GM21529 (cell line): ENCODE data around the gene LMBRD1.
"Not testable (repeated sequence)": the region's sequence is repeated elsewhere in the genome, so short reads cannot be mapped to it uniquely, and the experiment has no call there.

Experiments used
- ATAC-seq: cut with Tn5 transposase; IDR thresholded peaks from one replicate; pipeline ENCODE4 v1.9.1; 2021; ENCODE audit not compliant: unreplicated experiment

Gene LMBRD1

DNA sequence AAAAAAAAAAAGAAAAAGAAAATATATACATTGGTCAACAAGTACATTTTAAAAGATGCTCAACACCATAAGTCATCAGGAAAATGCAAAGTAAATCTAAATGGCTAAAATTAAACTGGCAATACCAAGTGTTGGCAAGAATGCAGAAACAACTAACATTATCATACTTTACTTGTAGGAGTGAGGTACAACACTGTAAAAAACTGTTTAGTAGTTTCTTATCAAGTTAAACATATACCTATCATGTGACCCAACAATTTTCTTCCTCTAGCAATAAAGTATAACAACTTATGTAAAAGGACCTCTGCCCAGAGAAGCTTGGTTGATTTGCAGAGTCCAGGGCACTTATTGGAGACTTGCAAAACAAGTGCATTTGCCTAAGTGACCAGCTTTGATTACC lies 40.4 kb downstream of the LMBRD1 start:
- no peak for ATAC-seq

DNA sequence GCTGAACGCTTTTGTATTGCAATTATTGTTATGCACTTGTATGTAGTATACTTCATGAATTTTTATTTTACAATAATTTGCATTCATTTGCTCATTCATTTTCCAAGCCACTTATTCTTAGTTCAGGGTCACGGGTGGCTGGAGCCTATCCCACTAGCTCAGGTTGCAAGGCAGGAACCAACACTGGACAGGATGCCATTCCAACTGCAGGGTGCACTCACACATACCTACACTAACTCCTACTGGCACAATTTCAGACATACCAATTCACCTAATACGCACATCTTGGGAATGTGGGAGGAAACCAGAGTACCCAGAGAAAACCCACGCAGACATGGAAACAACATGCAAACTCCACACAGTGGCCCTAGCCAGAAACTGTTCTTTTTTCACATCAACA lies 61.8 kb downstream of the LMBRD1 start:
- ATAC-seq = no peak

DNA sequence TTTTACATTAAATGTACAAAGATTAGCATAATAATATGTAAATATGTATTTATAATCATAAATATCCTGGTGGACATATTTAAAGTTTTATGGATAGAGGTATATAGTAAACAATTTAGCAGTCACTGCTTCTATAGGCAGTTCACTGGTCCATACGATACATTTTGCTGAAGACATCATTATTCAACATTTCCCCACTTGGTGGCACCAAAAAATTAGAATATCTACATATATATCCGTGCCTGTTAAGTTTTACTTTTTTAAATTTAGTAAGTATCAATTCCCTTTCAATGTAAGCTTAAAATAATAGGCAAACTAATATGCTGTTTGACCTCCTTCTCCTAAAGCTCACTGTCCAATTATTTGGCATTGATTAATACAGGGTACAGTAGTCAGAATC lies 64.2 kb downstream of the LMBRD1 start:
- peak; percentile 80 for ATAC-seq

DNA sequence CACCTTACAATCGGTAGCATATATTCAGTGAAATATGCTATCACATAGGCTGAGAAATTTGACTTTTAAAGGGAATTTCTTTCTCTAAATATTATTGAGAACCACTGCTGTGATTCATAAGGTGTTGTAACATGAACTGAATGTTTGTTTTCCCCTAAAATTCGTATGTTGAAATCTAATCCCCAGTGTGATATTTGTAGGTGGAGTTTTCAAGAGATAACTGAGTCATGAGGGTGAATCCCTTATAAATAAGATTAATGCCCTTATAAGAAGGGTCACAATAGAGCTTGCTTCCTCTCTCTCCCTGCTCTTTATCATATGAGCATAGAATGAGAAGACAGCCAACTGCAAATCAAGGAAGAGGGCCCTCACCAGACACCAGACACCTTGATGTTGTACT lies 64.8 kb downstream of the LMBRD1 start:
- ATAC-seq = no peak

DNA sequence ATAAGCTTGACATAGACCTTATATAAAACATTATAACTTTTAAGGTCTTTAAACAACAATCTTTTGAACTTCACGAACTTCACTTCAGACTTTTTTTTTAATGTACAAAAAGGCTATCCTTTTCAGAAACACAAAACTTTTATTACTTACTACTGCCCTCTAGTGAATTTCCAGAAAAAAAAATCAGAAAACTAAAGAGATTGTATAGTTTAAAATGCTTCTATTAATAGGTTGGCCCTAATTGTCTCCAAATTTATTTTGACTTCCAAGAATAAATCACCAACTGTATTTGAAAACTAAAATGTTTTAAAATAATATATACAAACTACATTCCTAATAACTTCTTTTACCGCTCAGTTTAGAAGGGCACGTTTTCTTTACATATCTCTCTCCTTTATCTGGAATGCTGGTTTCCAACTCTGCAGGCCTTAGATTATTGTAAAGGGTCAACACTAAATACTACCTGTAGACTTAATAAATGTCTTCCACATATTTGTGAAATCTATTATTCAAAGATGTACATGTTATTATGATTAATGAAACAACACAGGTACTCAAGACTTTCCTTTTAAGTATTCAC lies 66.8 kb downstream of the LMBRD1 start:
- ATAC-seq = no peak

DNA sequence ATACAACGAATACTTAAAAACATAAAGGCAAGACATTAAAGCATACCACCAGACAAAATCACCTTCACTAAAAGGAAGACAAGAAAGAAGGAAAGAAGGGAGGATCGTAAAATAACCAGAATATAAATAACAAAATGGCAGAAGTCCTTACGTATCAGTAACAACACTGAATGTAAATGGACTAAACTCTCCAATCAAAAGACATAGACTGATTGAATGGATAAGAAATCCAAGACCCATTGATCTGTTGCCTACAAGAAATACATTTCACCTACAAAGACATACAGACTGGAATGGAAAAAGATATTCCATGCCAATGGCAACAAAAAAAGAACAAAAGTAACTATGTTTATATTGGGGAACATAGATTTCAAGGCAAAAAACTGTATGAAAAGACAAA lies 74.1 kb downstream of the LMBRD1 start:
- no peak for ATAC-seq

DNA sequence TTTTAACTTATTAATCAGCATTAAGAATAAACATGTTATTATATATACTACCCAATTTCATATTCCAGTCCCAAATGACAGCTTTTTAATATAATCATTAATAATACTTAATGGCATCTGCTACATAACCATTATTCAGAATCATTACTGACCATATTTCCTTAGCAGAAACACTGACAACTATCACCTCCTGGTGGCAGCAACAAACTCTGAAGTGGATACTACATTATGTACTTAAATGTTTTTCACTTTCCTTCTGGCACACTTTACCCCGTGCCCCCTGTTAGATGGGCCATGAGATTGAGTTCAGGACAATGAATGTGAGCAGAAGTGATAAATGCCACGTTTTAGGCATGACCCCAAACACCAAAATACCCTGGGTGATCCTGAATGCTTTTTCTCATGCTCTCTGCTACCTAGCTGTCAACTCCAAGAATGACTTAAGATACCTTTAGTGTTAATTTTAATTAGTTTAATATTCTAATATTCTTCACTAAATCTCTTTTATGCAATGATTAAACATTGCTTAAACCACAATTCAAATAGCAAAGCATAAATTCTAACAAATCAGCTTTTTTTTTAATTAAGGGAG lies 77.1 kb downstream of the LMBRD1 start:
- peak; percentile 82 for ATAC-seq

DNA sequence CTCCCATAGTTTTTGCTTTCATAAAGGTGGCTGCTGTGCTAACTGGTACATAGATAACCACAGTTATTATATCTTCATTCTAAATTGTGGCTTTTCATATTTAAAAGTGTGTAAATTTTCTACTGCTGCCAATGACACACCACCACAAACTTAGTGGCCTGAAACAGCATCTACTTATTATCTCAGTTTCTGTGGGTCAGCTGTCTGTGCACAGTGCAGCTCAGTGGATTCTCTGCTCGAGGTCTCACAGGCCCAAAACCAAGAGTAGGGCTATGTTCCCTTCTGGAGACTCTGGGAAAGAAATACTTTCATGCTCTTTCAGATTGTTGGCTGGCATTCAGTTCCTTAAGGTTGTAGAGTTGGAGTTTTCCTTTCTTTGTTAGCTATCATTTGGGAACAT lies 90.1 kb downstream of the LMBRD1 start:
- ATAC-seq = no peak

DNA sequence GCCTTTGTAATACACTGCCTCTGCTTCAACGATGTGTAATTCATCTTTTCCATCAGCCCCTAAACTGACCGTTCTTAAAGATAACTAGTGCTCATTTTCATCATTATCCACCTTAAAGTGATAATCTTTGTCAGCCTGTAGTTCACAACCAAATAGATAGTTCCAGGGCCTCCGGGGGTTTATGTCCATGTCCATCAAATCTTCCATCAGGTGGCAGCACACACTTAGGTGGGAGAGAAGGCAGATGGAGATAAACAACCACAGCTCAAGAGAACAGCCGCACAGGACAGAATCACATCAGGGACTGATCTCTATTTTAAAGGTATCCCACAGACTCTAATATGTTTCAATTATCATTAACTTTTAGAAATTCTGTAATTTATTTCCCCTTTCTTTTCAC lies 90.9 kb downstream of the LMBRD1 start:
- ATAC-seq = no peak

DNA sequence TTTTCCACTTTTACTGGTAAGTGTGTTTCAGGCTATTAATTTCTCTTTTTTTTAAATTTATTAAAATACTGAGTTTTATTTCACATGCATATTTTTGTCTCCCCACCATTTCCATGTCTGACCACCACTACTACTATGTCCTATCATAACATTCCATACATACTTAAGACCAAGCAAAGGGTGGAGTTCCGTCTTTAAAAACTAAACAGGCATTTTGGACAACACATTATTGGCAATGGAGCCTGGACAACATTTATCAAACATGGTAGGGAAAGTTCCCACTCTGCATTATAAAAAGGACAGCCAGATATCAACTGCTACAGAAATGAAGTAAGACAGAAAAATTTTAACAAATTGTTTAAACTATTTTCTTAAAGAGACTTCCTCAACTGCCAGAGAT lies 91.9 kb downstream of the LMBRD1 start:
- no peak for ATAC-seq

DNA sequence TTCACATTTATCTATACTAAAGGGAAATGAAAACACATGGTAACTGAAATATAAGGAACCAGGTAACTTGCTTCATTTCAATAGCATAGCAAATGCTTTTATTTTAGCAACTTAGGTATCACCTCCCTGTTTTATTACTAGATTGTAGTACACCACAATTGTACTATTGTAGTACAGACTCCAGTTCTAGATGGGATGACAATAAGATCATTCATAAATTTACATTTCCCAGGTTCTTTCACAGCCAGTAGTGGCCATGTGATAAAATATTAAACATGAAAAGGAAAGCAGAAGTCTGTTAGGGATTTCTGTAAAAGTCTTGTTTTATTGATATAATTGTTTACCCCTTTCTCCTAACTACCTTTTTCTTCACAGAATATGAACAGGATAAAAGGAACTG lies 97.2 kb downstream of the LMBRD1 start:
- no peak for ATAC-seq

DNA sequence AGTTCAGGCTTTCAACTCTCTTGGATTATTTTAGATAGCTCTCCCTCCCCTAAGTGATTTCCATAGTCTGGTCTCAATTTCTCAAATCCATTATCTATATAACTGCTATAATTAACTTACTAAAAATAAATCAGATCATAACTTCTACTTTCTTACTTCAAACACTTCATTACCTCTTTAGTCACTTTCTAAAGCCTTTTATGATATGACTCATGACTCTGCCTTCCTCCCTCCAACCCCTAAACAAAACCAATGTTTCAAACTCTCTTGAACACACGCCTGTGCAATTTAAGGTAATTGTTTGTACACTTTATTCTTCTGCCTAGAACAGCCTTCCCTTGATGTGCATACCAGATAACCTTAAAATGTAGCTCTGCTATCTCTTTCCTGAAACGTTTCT lies 100.5 kb downstream of the LMBRD1 start:
- ATAC-seq = peak; percentile 72

DNA sequence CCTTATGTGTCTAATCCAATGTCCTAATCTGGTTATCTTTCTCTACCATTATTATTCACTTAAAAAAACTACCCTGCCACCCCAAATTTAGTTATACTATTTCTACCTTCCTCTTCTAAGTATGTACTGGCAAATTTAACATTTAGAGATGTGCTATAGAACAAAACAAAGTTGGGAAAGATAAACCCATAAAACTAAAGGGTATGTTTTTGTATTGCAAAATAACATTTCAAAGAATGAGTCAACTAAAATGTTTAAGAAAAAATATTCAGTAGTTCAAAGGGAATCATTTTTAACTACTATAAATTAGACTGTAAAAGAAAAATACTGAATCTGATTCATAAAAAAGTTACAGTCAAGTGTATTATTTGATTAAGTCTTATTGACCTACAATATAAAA lies 103.0 kb downstream of the LMBRD1 start:
- no peak for ATAC-seq

DNA sequence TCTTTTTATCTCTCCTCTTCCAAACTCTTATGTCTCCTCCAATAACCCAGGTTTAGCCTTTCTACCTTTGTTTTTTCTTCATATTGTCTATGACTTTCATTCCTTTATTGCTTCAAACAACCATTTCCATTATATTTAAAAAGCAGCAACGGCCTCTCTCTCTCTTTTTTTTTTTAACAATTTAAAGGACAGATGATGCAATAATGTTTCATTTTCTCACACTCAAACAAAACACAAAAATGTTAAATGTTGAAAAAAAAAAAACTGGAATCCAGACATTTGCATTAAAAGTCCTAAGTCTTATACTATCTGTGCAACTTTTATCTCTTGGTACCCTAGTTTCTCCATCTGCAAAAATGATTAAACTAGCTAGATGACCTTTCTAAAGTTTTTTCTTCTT lies 105.8 kb downstream of the LMBRD1 start:
- ATAC-seq = no peak

DNA sequence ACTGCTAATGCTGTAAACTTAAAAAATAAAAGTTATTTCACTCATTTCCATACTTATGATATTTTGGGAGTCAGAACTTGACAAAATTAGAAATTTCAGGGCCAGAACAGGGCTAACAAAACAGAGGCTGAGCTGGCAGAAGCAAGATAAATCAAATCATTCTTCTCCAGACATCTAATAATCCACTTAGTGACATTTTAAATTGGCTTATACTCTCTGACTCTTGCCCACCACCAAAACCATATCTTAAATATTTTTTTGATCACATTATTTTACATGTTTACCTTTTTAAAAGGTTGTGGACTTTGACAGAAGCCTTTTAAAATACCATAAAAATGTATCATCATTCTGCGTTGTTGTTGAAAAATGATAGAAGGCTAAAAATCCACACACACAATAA lies 116.5 kb downstream of the LMBRD1 start:
- ATAC-seq = no peak

DNA sequence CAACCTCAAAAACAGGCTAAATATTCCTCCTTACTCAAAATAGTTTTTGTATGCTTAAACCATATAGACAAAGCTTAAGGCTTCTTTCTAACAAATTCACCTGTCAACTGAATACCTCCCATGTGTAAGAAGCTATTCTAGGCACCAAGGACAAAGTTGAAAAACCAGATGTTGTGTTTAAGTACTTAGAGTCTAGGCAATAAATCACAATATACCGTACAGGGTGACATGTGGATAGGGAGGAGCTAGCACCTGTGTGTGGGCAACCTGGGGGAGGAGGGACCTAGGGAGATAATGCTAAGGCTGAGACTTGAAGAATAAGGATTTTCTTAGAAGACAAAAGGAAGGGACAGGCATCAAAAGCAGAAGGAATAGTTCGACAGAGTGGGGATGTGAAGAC lies 123.5 kb downstream of the LMBRD1 start:
- no peak for ATAC-seq

DNA sequence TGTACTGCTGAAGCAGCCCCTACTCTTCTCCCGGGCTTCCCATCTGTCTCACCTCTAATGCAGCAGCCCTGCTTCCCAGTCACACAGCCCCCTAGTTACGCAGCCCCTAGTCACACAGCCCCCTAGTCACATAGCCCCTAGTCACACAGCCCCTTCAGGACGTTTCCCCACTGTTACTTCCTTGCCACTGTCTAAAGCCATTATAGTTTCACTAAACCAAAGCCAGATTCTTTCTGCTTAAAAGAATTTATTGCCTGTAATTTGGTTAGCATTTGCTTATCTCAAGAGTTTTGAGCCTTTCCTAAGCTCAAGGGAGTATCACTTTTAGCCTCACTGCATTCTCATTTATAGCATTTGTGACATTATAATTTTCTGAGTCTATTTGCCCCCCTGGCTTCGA lies 127.9 kb downstream of the LMBRD1 start:
- no peak for ATAC-seq

DNA sequence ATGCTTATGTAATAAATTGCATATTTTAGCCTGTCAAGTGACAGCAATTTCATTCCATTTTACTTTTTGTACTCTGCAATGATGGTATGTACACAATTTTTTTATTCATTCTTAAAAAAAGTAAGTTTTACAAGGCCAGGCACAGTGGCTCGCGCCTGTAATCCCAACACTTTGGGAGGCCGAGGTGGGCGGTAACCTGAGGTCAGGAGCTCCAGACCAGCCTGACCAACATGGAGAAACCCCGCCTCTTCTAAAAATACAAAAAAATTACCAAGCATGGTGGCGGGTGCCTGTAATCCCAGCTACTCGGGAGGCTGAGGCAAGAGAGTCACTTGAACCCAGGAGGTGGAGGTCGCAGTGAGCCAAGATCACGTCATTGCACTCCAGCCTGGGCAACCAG lies 130.0 kb downstream of the LMBRD1 start:
- not testable (repeated sequence) for ATAC-seq

DNA sequence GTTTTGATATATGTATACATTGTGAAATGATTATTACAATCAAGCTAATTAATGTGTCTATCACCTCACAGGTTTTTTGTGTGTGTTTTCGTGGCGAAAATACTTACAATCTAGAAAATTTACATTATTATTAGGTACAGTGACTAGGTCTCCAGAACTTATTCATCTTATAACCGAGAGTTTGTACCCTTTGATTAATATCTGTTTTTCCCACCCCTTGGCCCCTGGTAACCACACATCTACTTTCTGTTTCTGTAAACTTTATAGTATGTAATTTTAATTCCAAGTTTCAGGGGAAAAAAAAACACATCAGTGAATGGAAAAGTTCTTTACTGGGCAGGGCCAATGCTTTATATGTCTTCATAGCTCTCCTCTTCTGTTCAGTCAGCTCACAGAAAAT lies 131.4 kb downstream of the LMBRD1 start:
- ATAC-seq = no peak

DNA sequence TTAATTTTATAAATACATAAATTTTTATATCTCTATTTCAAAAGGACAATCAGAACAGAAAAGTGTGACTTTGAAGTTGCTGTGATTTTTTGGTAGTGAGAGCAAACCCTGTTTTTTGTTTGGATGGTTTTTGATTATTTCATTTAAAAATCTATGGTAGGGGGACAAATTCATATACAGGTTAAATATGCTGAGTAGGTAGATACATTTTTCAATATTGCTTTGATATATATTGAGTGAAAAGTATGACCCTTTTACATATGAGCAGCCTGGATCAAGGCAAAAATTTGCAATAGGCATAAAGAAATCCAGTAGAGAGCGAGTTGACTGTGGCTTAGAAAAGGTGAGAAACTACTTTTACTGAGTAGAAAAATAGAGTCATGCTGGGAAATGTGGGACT lies 132.3 kb downstream of the LMBRD1 start:
- no peak for ATAC-seq

DNA sequence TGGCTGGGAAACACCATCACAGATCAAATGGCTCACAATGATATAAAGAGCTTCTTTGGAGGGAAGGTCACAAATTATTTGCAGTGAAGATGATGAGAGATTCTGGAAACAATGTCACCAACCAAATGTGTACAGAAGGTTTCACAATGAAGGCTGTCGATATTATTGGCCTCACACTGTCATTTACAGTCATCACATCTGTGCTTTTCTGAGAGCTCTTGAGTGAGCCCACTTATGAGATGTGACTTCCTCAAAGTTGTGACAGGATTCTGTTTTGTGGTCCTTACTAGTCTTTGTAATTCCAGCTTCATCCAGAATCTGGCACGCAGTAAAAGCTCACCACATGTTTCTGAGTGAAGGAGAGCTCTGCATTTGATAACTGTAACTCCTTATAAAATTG lies 133.6 kb downstream of the LMBRD1 start:
- ATAC-seq = no peak

DNA sequence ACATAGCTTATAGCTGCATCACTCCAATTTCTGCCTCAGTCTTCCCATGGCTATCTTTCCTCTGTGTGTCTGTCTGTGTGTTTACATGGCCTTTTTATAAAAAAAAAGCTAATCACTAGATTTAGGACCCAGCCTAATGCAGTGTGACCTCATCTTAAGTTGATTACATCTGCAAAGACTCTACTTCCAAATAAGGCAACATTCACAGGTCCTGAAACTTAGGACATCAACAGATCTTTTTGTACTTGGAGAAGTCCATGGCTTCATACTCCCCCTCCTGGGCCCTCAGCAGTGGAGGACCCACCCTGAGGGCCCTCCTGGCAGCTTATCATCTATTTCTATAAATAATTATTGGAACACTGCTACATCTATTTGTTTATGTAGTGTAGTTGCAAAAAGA lies 146.1 kb downstream of the LMBRD1 start:
- no peak for ATAC-seq

DNA sequence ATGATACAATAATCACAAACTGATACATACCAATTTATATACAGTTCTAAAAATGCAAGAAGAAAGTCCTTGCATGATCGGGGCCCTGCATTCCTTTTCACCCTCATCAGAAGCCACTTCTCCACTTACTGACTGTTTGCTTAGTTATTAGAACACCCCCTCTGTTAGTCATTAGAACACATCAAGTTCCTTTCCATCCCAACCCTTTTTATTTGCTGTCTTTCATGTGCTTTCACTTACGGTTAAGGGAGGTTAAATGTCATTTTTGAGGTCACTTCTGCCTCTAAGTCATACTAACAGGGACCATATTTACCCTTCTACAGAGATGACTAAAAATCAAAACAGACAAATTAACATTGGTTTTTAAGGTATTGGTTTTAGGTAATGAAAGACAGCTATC lies 149.1 kb downstream of the LMBRD1 start:
- ATAC-seq = no peak
